ENCODE data around the gene TAF6. TPM values are rescaled to one million over a fixed set of nuclear protein-coding genes. Genes with fewer than 3 reads are reported as not detected.

TAF6 gene
- total RNA-seq, 1 donor from 2014 or later, result 39.4 TPM

- H3K27ac ChIP-seq, result no peak overlapping the region
- no peaks in the 10 kb centered on the region for H3K9me3 ChIP-seq
- ATAC-seq, result no peak
- H3K4me3 ChIP-seq, result no peak overlapping the region
- no peak for DNase-seq
- H3K4me1 ChIP-seq, result peaks cover 11% of the 10 kb centered on the region
- no peaks in the 10 kb centered on the region for H3K27me3 ChIP-seq (ENCODE audit: low read depth)
- H3K36me3 ChIP-seq, result peaks cover 65% of the 10 kb centered on the region
- intact Hi-C loops (cut with DNase I), result no loop called here
- no peak for TF ChIP-seq CTCF (IDR thresholded peaks at IDR 0.05)
These were observed 55.0 kb downstream of the TAF6 start for GRCh38 chr7:100064162-100064561.

- TF ChIP-seq CTCF (IDR thresholded peaks at IDR 0.05), result no peak
- DNase-seq, result no peak
- Histone ChIP-seq H3K27me3 (ENCODE audit: low read depth) (no peaks in the 10 kb centered on the region), H3K4me3 (no peak overlapping the region), H3K4me1 (peaks cover 11% of the 10 kb centered on the region), H3K36me3 (peaks cover 67% of the 10 kb centered on the region), H3K27ac (no peak overlapping the region), H3K9me3 (no peaks in the 10 kb centered on the region)
- intact Hi-C loops (cut with DNase I), result no loop called here
- ATAC-seq, result no peak
These were observed 55.8 kb downstream of the TAF6 start for GRCh38 chr7:100063376-100063775.

GRCh38 chr7:100061518-100062193, 57.5 kb downstream of the TAF6 start:
- DNase-seq, result no peak
- Histone ChIP-seq H3K9me3 (no peaks in the 10 kb centered on the region), H3K4me1 (peaks cover 11% of the 10 kb centered on the region), H3K27me3 (ENCODE audit: low read depth) (no peaks in the 10 kb centered on the region), H3K4me3 (no peak overlapping the region), H3K27ac (no peak overlapping the region), H3K36me3 (peaks cover 80% of the 10 kb centered on the region)
- no peak for TF ChIP-seq CTCF (IDR thresholded peaks at IDR 0.05)
- intact Hi-C loops (cut with DNase I), result no loop called here
- no peak for ATAC-seq

GRCh38 chr7:100059251-100059739, 59.9 kb downstream of the TAF6 start:
- H3K9me3 ChIP-seq, result no peaks in the 10 kb centered on the region
- intact Hi-C loops (cut with DNase I), result no loop called here
- DNase-seq (no peak), ATAC-seq (no peak)
- no peaks in the 10 kb centered on the region for H3K4me1 ChIP-seq
- no peak overlapping the region for H3K4me3 ChIP-seq
- TF ChIP-seq CTCF (IDR thresholded peaks at IDR 0.05), result no peak
- H3K27ac ChIP-seq, result no peak overlapping the region
- H3K36me3 ChIP-seq, result peaks cover 78% of the 10 kb centered on the region
- no peaks in the 10 kb centered on the region for H3K27me3 ChIP-seq (ENCODE audit: low read depth)

Small RNA genes within 50 kb of the gene (microRNA-seq; reads per million reads assigned to microRNA genes)
- gene MIR106B (ENCODE audit: borderline number of aligned reads), result 1,086 reads per million, percentile 81 among the genes with 10 or more reads in this experiment
- gene MIR25 (ENCODE audit: borderline number of aligned reads), result 397 reads per million, percentile 72 among the genes with 10 or more reads in this experiment
- not detected for gene MIR4658 (ENCODE audit: borderline number of aligned reads)
- 1,895 reads per million, percentile 83 among the genes with 10 or more reads in this experiment for gene MIR93 (ENCODE audit: borderline number of aligned reads)

Other genes starting within 250 kb of the TAF6 start
- 0.71 TPM for gene OR2AE1, start 242.3 kb downstream of the TAF6 start, total RNA-seq
- 39.0 TPM for gene TRIM4, start 199.8 kb downstream of the TAF6 start, total RNA-seq
- gene GJC3, start 189.7 kb downstream of the TAF6 start, total RNA-seq, result not detected
- 31.8 TPM for gene AZGP1, start 143.3 kb downstream of the TAF6 start, total RNA-seq
- gene ZKSCAN1, start 103.8 kb downstream of the TAF6 start, total RNA-seq, result 59.6 TPM
- 8.4 TPM for gene ZSCAN21, start 69.6 kb downstream of the TAF6 start, total RNA-seq
- gene ZNF3, start 37.6 kb downstream of the TAF6 start, total RNA-seq, result 23.0 TPM
- gene COPS6, start 30.4 kb downstream of the TAF6 start, total RNA-seq, result 70.6 TPM
- gene MCM7, start 18.0 kb downstream of the TAF6 start, total RNA-seq, result 48.0 TPM
- 16.5 TPM for gene AP4M1, start 17.7 kb downstream of the TAF6 start, total RNA-seq
- gene CNPY4, start 276 bp upstream of the TAF6 start, total RNA-seq, result 10.5 TPM
- 2.7 TPM for gene MBLAC1, start 7.6 kb upstream of the TAF6 start, total RNA-seq
- gene LAMTOR4, start 29.6 kb upstream of the TAF6 start, total RNA-seq, result 131 TPM
- 24.3 TPM for gene TRAPPC14, start 39.4 kb upstream of the TAF6 start, total RNA-seq
- 5.3 TPM for gene GAL3ST4, start 49.3 kb upstream of the TAF6 start, total RNA-seq
- 0.77 TPM for gene GPC2, start 58.0 kb upstream of the TAF6 start, total RNA-seq
- 4.1 TPM for gene STAG3, start 58.6 kb upstream of the TAF6 start, total RNA-seq
- gene PVRIG, start 100.6 kb upstream of the TAF6 start, total RNA-seq, result not detected
- not detected for gene SPDYE3, start 188.3 kb upstream of the TAF6 start, total RNA-seq
- gene PILRB, start 238.8 kb upstream of the TAF6 start, total RNA-seq, result 35.9 TPM

Data from lower lobe of right lung (tissue), 2 donors.